ENCODE data around the gene PHOX2B. TPM values are rescaled to one million over a fixed set of nuclear protein-coding genes. Genes with fewer than 3 reads are reported as not detected.
"Not testable (repeated sequence)": the region's sequence is repeated elsewhere in the genome, so short reads cannot be mapped to it uniquely, and the experiment has no call there.

The PHOX2B gene
- total RNA-seq, 1 experiment from 2014 or later: not detected

DNA sequence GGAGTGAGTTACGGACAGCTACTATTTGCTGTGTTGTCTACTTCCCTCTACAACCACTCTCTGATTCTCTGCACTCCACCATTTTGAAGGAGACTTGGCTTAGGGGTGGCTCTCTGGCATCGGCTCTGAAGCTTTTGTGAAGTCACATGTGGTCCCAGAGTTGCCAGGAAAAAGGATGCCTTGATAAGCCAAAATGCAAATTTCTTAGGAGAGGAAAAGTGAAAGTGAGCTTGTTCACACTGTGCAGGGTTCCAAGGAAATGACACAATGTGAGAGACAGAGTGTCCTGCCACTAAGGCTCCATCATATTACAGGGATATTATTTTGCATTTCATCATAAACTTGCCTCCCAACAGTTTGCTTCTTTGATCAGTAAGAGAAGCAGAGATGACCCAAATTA, 7.2 kb downstream of the PHOX2B start:
- Histone ChIP-seq H3K4me1 (ENCODE audit: control insufficient read depth in 1 of 2, insufficient read depth in 2 of 2, low read length in 2 of 2) (no peaks in the 10 kb centered on the region), H3K4me3 (replicated peaks in 1 of 2; ENCODE audit: low read depth in 1 of 2, low read length in 2 of 2) (no peak overlapping the region), H2AFZ (ENCODE audit: low read depth, low read length, poor library complexity, severe bottlenecking) (no peak overlapping the region), H3K9me2 (ENCODE audit: insufficient read depth) (no peaks in the 10 kb centered on the region; the same call in 1 of the 2 replicates), H3K9me3 (ENCODE audit: control insufficient read depth in 1 of 2, insufficient read depth in 1 of 2, low read depth in 1 of 2, low read length in 2 of 2) (no peaks in the 10 kb centered on the region), H3K4me2 (ENCODE audit: low read length) (no peak overlapping the region), H4K20me1 (ENCODE audit: insufficient read depth) (no peaks in the 10 kb centered on the region), H3K36me3 (ENCODE audit: control insufficient read depth in 1 of 2, insufficient read depth in 2 of 2, low read length in 2 of 2) (no peaks in the 10 kb centered on the region), H3K27ac (ENCODE audit: low read depth, low read length) (no peak overlapping the region), H3K9ac (ENCODE audit: low read length) (no peak overlapping the region), H3K27me3 (ENCODE audit: insufficient read depth, low read length) (peaks cover 3% of the 10 kb centered on the region; the same call in 1 of the 2 replicates), H3K79me2 (ENCODE audit: insufficient read depth, low read length) (no peaks in the 10 kb centered on the region)
- no TSS peak for BruUV-seq (replicated peaks)
- DNase-seq (ENCODE audit: low read depth, low spot score) (no peak), ATAC-seq (no peak)
- ChIA-PET CTCF (interaction anchor here (1.2 kb wide), 1 partner anchor 48 kb away, joined by 3 read pairs; no protein-coding TSS in a partner anchor), POLR2A (no interaction called here), RAD21 (ENCODE audit: low non-redundant PET in 1 of 2, low total read pairs in 2 of 2, uncharacterized antibody in 2 of 2, unreplicated experiment in 2 of 2) (no interaction called here)
- TF ChIP-seq CTCF (IDR thresholded peaks at IDR 0.05 in 2 of 3, conservative IDR thresholded peaks at IDR 0.05 in 1 of 3; ENCODE audit: borderline replicate concordance in 1 of 3, insufficient read depth in 1 of 3, low read depth in 2 of 3, low read length in 2 of 3): no peak
- intact Hi-C loops (cut with micrococcal nuclease): no loop called here

GRCh38 chr4:41737491-41737890, 11.0 kb downstream of the PHOX2B start:
- BruUV-seq (replicated peaks); POLR2A ChIA-PET: not testable (repeated sequence)

More at GRCh38 chr4:41737491-41737890, 11.0 kb downstream of the PHOX2B start:
- H2AFZ ChIP-seq (ENCODE audit: low read depth, low read length, poor library complexity, severe bottlenecking); H3K9me2 ChIP-seq (ENCODE audit: insufficient read depth); RAD21 ChIA-PET (ENCODE audit: low non-redundant PET in 1 of 2, low total read pairs in 2 of 2, uncharacterized antibody in 2 of 2, unreplicated experiment in 2 of 2); H3K4me3 ChIP-seq (replicated peaks in 1 of 2; ENCODE audit: low read depth in 1 of 2, low read length in 2 of 2); DNase-seq (ENCODE audit: low read depth, low spot score); H3K27ac ChIP-seq (ENCODE audit: low read depth, low read length); H3K9ac ChIP-seq (ENCODE audit: low read length); ATAC-seq; intact Hi-C loops (cut with micrococcal nuclease); H3K9me3 ChIP-seq (ENCODE audit: control insufficient read depth in 1 of 2, insufficient read depth in 1 of 2, low read depth in 1 of 2, low read length in 2 of 2); H3K4me1 ChIP-seq (ENCODE audit: control insufficient read depth in 1 of 2, insufficient read depth in 2 of 2, low read length in 2 of 2); H4K20me1 ChIP-seq (ENCODE audit: insufficient read depth); H3K79me2 ChIP-seq (ENCODE audit: insufficient read depth, low read length); H3K27me3 ChIP-seq (ENCODE audit: insufficient read depth, low read length); H3K36me3 ChIP-seq (ENCODE audit: control insufficient read depth in 1 of 2, insufficient read depth in 2 of 2, low read length in 2 of 2); CTCF ChIA-PET; H3K4me2 ChIP-seq (ENCODE audit: low read length): not testable (repeated sequence)

Data from HCT116 (cell line).